Measurements from ENCODE around the gene PIK3C2G.

- no peak for TF ChIP-seq POLR2AphosphoS5 (IDR thresholded peaks at IDR 0.05; ENCODE audit: low read depth, low read length)
- TF ChIP-seq FOXP2 (optimal IDR thresholded peaks at IDR 0.05; ENCODE audit: borderline replicate concordance, extremely low read depth, extremely low read length, insufficient read depth): no peak
- TF ChIP-seq TAF1 (IDR thresholded peaks at IDR 0.05; ENCODE audit: borderline replicate concordance, insufficient read depth, low read length): no peak
- no peak for TF ChIP-seq REST (IDR thresholded peaks at IDR 0.05; ENCODE audit: insufficient read depth in 1 of 2, low read depth in 2 of 2, low read length in 2 of 2)
Observed at GRCh38 chr12:18222699-18223098, 38.6 kb upstream of the PIK3C2G start.

Measured in PFSK-1 (cell line).